HFF-Myc (cell line): ENCODE measurements around the gene NDUFS2.
"Not testable (repeated sequence)": the region's sequence is repeated elsewhere in the genome, so short reads cannot be mapped to it uniquely, and the experiment has no call there.

Experiments used
- DNase-seq: peaks from one replicate; pipeline ENCODE4 v3.0.0-alpha.2; 2011; ENCODE audit warnings: low read depth; ENCODE audit errors: extremely low read depth
- H3K4me3 ChIP-seq: replicated peaks from 2 replicates; pipeline ENCODE4 v1.5.1; 2011; ENCODE audit warnings: low read depth, mild to moderate bottlenecking, control low read depth, low read length
- TF ChIP-seq, protein P1 (sequence below): IDR thresholded peaks from 2 replicates; pipeline ENCODE4 v1.5.1; 2012; ENCODE audit warnings: mild to moderate bottlenecking, low read depth, low read length, control low read depth; ENCODE audit errors: missing control alignments

Gene NDUFS2

DNA sequence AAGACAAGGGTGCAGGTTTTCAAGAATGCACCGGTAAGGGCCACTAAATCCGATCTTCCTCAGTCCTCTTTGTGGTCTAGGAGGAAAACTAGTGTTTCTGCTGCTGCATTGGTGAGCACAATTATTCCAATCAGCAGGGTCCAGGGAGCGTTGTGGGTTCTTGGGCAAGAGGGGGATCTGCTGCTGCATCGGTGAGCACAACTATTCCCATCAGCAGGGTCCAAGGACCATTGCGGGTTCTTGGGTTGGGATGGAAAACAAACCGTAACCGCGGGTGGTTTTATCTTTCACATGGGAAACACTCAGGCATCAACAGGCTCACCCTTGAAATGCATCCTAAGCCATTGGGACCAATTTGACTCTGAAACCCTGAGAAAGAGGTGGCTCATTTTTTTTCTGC, 49.4 kb downstream of the NDUFS2 start:
- H3K4me3 ChIP-seq, result no peak overlapping the region
- TF ChIP-seq, protein P1, sequence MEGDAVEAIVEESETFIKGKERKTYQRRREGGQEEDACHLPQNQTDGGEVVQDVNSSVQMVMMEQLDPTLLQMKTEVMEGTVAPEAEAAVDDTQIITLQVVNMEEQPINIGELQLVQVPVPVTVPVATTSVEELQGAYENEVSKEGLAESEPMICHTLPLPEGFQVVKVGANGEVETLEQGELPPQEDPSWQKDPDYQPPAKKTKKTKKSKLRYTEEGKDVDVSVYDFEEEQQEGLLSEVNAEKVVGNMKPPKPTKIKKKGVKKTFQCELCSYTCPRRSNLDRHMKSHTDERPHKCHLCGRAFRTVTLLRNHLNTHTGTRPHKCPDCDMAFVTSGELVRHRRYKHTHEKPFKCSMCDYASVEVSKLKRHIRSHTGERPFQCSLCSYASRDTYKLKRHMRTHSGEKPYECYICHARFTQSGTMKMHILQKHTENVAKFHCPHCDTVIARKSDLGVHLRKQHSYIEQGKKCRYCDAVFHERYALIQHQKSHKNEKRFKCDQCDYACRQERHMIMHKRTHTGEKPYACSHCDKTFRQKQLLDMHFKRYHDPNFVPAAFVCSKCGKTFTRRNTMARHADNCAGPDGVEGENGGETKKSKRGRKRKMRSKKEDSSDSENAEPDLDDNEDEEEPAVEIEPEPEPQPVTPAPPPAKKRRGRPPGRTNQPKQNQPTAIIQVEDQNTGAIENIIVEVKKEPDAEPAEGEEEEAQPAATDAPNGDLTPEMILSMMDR, result no peak
- DNase-seq, result no peak

DNA sequence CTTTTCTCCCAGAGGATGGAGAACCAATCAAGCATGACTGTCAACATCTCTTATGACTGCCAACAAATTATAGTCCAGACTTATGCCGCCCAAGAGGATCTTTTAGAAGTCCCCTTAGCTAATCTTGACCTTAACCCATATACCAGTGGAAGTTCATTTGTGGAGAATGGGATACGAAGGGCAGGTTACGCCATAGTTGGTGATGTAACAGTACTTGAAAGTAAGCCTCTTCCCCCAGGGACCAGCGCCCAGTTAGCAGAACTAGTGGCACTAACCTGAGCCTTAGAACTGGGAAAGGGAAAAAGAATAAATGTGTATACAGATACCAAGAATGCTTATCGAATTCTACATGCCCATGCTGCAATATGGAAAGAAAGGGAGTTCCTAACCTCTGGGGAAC, 53.1 kb downstream of the NDUFS2 start:
- not testable (repeated sequence) for H3K4me3 ChIP-seq, DNase-seq

DNA sequence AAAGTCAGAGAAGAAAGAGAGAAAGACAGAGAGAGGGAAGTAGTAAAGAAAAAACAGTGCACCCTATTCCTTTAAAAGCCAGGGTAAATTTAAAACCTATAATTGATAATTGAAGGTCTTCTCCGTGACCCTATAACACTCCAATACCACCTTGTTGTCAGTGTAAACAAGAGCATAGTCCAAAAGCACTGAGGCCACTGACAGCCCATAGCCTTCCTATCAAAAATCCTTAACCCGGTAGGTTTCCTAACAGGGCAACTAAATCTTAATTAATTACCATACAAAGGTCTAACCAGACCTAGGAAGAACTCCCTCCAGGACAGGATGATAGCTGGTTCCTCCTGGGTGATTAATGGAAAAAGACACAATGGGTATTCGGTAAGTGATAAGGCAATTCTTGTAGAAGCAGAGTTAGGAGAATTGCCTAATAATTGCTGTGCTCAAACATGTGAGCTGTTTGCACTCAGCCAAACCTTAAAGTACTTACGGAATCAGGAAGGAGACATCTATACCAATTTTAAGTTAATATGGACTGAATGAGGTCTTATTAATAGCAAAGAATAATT, 53.9 kb downstream of the NDUFS2 start:
- not testable (repeated sequence) for H3K4me3 ChIP-seq, DNase-seq

DNA sequence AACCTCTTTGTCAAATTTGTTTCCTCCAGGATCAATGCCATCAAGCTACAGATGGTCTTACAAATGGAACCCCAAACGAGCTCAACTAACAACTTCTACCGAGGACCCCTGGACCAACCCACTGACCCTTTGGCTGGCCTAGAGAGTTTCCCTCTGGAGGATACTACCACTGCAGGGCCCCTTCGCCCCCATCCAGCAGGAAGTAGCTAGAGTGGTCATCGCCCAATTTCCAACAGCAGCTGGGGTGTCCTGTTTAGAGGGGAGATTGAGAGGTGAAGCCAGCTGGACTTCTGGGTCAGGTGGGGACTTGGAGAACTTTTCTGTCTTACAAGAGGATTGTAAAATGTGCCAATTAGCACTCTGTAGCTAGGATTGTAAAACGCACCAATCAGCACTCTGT, 54.9 kb downstream of the NDUFS2 start:
- not testable (repeated sequence) for H3K4me3 ChIP-seq, DNase-seq

DNA sequence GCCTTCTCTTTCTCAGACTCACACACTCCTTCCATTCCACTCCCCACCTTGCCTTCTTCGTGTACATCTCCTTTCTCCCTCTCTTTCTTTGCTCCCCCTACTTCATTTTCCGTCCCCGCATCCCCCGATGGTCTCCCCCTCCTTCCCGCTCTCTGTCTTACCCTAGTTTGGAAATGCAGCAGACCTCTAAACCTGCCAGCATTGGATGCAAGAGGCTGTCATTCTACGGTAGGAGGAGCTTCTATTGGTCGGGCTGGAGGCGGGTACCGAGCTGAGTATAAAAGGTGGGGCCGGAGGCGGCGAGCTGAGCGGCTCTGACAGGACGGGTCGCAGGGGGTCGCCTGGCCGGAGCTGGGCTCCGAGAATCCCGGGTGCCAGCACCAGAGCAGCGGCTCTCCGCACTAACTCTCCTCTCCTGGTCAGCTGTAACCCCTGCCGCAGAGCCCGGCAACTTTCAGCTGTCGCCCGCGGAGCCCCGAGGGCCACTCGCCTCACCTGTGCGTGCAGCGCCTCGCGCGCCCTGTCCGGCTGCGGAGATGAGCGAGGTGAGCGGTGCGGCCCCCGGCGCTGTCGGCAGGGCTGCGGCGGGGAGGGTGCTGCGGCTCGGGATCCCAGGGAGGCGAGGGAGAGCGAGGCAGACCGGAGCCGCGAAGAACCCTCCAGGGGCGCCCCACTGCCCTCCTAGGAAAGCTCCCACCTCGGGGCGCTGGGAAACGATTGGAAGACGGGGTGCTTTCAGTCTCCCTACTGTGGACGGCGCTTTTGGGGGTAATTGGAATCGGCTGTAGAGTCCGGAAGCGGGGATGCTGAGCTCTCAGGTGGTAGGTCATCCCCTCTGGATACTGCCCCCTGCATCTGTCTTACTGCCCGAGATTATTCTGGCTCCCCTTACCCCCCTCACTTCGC, 56.5 kb downstream of the NDUFS2 start, which contains the start of gene PCP4L1:
Gene PCP4L1 (plus strand): TSS at position 307 of the 906 bp plus-strand sequence. CDS start 230 bp downstream, at position 537.
- DNase-seq, result no peak
- H3K4me3 ChIP-seq, result peak within 1 kb of the TSS; percentile 20

DNA sequence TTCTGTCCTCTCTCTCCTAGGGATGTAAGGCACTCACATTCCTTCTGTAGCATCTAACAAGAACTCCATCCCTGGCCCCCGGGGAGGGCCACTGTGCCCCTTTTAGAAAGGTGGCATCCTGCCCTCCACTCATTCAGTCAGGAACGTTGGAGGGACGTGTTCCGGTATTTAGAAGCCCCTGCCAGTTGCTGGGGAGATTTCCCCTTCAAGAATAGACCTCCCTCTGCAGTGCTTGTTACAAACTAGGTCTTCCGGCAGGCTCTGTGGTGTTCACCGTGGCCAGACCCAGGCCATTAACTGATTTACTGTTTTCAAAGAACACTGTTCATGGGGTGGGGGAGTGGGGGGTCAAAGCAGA, 57.2 kb downstream of the NDUFS2 start:
- DNase-seq, result no peak
- TF ChIP-seq, protein P1, result no peak
- no peak overlapping the region for H3K4me3 ChIP-seq

More for the DNA sequence above, 56.5 kb downstream of the NDUFS2 start, which contains the start of gene PCP4L1:
- TF ChIP-seq, protein P1, result no peak

DNA sequence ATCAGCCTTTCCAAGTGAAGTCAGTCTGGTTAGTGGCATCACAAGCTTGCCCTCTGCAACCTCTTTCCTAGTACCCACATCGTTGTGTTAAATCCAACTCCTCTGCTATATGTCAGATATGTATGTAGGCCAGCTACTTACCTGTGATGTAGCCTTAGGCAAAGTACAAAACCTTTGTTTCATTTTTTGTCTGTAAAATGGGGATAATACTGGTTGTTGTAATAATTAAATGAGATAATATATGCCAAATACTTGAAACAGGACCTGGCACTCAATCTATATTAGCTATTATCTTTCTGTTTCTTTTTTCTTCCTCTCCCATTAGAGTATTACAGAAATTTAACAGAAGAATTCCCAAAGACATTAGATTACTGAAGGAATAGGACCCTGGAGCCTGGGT, 57.6 kb downstream of the NDUFS2 start:
- TF ChIP-seq, protein P1, result no peak
- no peak overlapping the region for H3K4me3 ChIP-seq
- no peak for DNase-seq

DNA sequence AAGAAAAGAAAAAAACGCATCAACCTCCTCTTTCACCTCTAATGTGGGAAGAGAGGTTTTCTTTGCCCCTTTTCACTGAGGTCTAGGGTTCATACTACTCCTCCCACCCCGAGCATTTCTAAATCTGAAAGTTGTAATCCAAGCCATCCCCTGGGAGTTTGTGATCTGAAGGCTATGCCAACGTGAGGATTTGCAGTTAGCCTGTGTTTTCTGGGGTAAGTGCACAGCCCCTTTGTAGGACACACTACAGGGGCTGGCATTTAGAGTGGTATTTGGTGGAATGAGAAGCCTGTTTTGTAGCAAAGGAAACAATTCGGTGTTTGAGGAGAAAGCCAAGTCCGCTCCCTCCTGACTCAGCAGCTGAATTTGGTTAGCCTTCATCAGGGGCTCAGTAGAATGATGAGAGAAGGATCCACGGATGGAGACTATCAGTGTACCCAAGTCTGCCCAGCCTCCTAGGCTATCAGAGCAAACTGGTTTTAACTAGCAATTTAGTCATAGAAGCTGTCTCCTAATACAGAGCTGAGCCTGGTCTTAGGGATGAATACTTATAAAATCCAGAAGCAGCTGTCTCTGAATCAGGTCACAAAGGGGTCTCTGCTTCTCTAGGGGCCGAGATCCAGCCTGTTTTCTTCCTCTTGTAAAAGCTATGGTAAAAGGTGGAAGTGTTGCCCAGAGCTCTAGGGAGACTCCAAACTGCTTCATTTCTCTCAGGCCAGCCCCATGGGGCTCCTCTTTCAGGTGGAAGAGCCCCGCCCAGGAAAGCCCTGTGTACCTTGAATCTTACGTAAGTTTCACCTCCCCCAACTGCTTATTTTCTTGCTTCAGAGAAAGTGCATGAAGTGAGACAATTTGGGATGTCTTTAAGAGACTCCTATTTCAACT, 58.5 kb downstream of the NDUFS2 start:
- DNase-seq, result no peak
- no peak overlapping the region for H3K4me3 ChIP-seq
- TF ChIP-seq, protein P1, result no peak
